Superior temporal gyrus (tissue), 1 donor: Measurements from ENCODE around the gene ZNF681.
"Not testable (repeated sequence)": the region's sequence is repeated elsewhere in the genome, so short reads cannot be mapped to it uniquely, and the experiment has no call there.

Experiments used
- DNase-seq: peaks from one replicate; pipeline ENCODE4 v3.0.0-alpha.2; 2016; ENCODE audit errors: extremely low spot score

The ZNF681 gene

GRCh38 chr19:23758187-23759074 is at the start of gene ZNF681:
Gene ZNF681 (minus strand): TSS chr19:23758891. CDS start chr19:23758749, 142 bp downstream.
- DNase-seq, result peak; percentile 94

GRCh38 chr19:23804676-23805075 is 46.0 kb upstream of the ZNF681 start:
- no peak for DNase-seq

GRCh38 chr19:23802290-23802689 is 43.6 kb upstream of the ZNF681 start:
- no peak for DNase-seq

- no peak for DNase-seq
Observed at GRCh38 chr19:23801803-23802202, 43.1 kb upstream of the ZNF681 start.

GRCh38 chr19:23800868-23801267 is 42.2 kb upstream of the ZNF681 start:
- DNase-seq, result no peak

- no peak for DNase-seq
Observed at GRCh38 chr19:23800271-23800670, 41.6 kb upstream of the ZNF681 start.

- DNase-seq, result no peak
Observed at GRCh38 chr19:23799321-23799720, 40.6 kb upstream of the ZNF681 start.

- DNase-seq, result no peak
Observed at GRCh38 chr19:23795462-23795861, 36.8 kb upstream of the ZNF681 start.

GRCh38 chr19:23792784-23793183 is 34.1 kb upstream of the ZNF681 start:
- no peak for DNase-seq

GRCh38 chr19:23790641-23791488 is 32.2 kb upstream of the ZNF681 start:
- no peak for DNase-seq

GRCh38 chr19:23789246-23789645 is 30.6 kb upstream of the ZNF681 start:
- DNase-seq, result no peak

- DNase-seq, result no peak
Observed at GRCh38 chr19:23788411-23788810, 29.7 kb upstream of the ZNF681 start.

- no peak for DNase-seq
Observed at GRCh38 chr19:23787106-23787505, 28.4 kb upstream of the ZNF681 start.

- DNase-seq, result no peak
Observed at GRCh38 chr19:23785982-23786381, 27.3 kb upstream of the ZNF681 start.

- DNase-seq, result no peak
Observed at GRCh38 chr19:23784274-23784673, 25.6 kb upstream of the ZNF681 start.

- no peak for DNase-seq
Observed at GRCh38 chr19:23783636-23784035, 24.9 kb upstream of the ZNF681 start.

GRCh38 chr19:23779645-23780044 is 21.0 kb upstream of the ZNF681 start:
- DNase-seq, result no peak

- no peak for DNase-seq
Observed at GRCh38 chr19:23778566-23778965, 19.9 kb upstream of the ZNF681 start.

- not testable (repeated sequence) for DNase-seq
Observed at GRCh38 chr19:23778036-23778435, 19.3 kb upstream of the ZNF681 start.

GRCh38 chr19:23777216-23777615 is 18.5 kb upstream of the ZNF681 start:
- DNase-seq, result no peak

GRCh38 chr19:23776507-23777205 is 18.0 kb upstream of the ZNF681 start:
- no peak for DNase-seq

- no peak for DNase-seq
Observed at GRCh38 chr19:23774524-23774971, 15.9 kb upstream of the ZNF681 start.
